ENCODE results near the gene KIFBP. TPM values are rescaled to one million over a fixed set of nuclear protein-coding genes. Genes with fewer than 3 reads are reported as not detected.

The KIFBP gene
- total and polyA plus RNA-seq, 9 of the 15 experiments (the other 6 are each of a cell fraction or from before 2014, with no cell fraction given), result 5.6 to 23.2 (median 14.8) TPM

- TF ChIP-seq TFAM (CRISPR knock-in tag; conservative IDR thresholded peaks at IDR 0.05) (no peak), ZNF431 (CRISPR knock-in tag; IDR thresholded peaks at IDR 0.05) (no peak; the same call in none of the 2 replicates), EGR1 (conservative IDR thresholded peaks at IDR 0.05) (no peak), BRF2 (IDR thresholded peaks at IDR 0.05; ENCODE audit: borderline replicate concordance, insufficient read depth, insufficient read length) (no peak), MEIS2 (IDR thresholded peaks at IDR 0.05; ENCODE audit: partially characterized antibody) (no peak), RBM14 (IDR thresholded peaks at IDR 0.05; ENCODE audit: borderline replicate concordance, insufficient read depth, low read depth, low read length) (0 out of 2 replicates have a peak, but pooled peaks have one; percentile 64), HNRNPLL (IDR thresholded peaks at IDR 0.05; ENCODE audit: low read depth, low read length, poor library complexity, severe bottlenecking) (peak; percentile 93), ETS2 (tag; IDR thresholded peaks at IDR 0.05; ENCODE audit: borderline replicate concordance, poor library complexity, severe bottlenecking) (no peak), MYNN (IDR thresholded peaks at IDR 0.05) (peak; percentile 0; the same call in 1 of the 2 replicates), MYNN (CRISPR knock-in tag; IDR thresholded peaks at IDR 0.05) (no peak), ZNF668 (CRISPR knock-in tag; IDR thresholded peaks at IDR 0.05) (no peak), ZNF174 (CRISPR knock-in tag; IDR thresholded peaks at IDR 0.05) (no peak), ZNF511 (CRISPR knock-in tag; IDR thresholded peaks at IDR 0.05) (no peak), DPF2 (IDR thresholded peaks at IDR 0.05) (peak; percentile 18; the same call in 1 of the 2 replicates), RCOR1 (IDR thresholded peaks at IDR 0.05; ENCODE audit: borderline replicate concordance in 1 of 2, low read depth in 2 of 2, low read length in 2 of 2) (peak; percentile 7 to 45; a peak in 2 of 4 replicates), POLR3A (IDR thresholded peaks at IDR 0.05; ENCODE audit: borderline replicate concordance, extremely low read depth, insufficient read depth, insufficient read length) (no peak), CBX2 (IDR thresholded peaks at IDR 0.05; ENCODE audit: insufficient read depth, low read length, poor library complexity, severe bottlenecking) (no peak), ZNF609 (CRISPR knock-in tag; IDR thresholded peaks at IDR 0.05; ENCODE audit: borderline replicate concordance) (0 out of 2 replicates have a peak, but pooled peaks have one; percentile 28), ARNT (IDR thresholded peaks at IDR 0.05) (peak; percentile 62 to 95), ETV1 (tag; conservative IDR thresholded peaks at IDR 0.05; ENCODE audit: low read depth) (peak; percentile 68), NFE2 (IDR thresholded peaks at IDR 0.05; ENCODE audit: low read depth) (no peak), MAX (CRISPR knock-in tag; IDR thresholded peaks at IDR 0.05) (peak; percentile 94)
These were observed 32.6 kb upstream of the KIFBP start, which contains the start of gene DDX21 (continued) for GRCh38 chr10:68955832-68956532.

All from K562 (cell line).